NCI-H2029 treated with DMSO at 0.1 percent for 48 hours (cell line): ENCODE data around the gene ACSS1.

Source experiments
- DNase-seq: peaks from one replicate; lab custom pipeline; 2025; lab: John Stamatoyannopoulos, UW

Gene ACSS1

GRCh38 chr20:24971376-24972101 is 86.4 kb downstream of the ACSS1 start:
- DNase-seq: no peak

DNA sequence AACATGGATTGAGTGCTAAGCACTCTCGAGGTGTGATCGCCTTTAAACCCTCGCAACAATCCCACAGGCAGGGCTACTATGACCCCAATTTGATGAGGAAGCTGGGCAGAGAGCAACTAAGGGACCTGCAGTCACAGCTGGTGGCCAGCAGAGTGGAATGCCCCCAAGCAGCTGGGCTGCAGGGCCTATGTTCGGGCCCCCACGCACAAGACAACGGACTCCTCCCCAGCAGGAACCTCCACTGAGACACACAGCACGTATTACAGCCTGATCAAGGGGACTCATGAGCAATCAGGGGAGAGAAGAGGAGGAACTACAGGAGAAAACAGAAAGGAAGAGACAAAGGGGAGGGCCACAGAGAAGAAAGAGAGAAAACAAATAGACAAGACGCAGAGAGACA is 87.2 kb downstream of the ACSS1 start:
- DNase-seq: no peak

DNA sequence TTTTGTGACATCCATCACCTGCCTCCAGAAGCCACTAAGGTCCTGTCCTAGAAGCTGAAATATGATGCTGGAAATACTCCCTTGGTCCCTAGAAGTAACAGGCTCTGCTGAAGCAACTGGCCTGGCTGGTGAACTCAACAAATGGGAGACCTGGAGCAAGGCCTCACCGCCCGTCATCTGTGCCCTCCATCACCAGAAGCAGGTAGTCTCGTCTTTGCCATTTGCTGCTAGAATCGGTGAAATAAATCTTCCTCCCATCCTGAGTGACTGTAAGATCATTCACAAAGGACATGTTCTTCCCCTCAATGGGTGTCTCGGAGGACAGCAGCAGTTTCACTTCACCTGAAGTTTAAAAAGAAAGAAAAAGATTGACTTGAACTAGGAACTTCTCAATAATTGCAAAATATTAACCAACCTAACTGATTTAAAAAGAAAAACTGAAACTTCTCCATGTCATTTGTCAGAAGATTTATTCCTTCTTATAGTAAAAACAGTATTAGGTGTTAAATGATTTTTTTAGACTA is 87.8 kb downstream of the ACSS1 start:
- DNase-seq: no peak

- no peak for DNase-seq
Observed at GRCh38 chr20:24969186-24970029, 88.5 kb downstream of the ACSS1 start.

- DNase-seq: no peak
Observed at GRCh38 chr20:24968278-24968800, 89.6 kb downstream of the ACSS1 start.

- DNase-seq: no peak
Observed at GRCh38 chr20:24966317-24967012, 91.5 kb downstream of the ACSS1 start.

DNA sequence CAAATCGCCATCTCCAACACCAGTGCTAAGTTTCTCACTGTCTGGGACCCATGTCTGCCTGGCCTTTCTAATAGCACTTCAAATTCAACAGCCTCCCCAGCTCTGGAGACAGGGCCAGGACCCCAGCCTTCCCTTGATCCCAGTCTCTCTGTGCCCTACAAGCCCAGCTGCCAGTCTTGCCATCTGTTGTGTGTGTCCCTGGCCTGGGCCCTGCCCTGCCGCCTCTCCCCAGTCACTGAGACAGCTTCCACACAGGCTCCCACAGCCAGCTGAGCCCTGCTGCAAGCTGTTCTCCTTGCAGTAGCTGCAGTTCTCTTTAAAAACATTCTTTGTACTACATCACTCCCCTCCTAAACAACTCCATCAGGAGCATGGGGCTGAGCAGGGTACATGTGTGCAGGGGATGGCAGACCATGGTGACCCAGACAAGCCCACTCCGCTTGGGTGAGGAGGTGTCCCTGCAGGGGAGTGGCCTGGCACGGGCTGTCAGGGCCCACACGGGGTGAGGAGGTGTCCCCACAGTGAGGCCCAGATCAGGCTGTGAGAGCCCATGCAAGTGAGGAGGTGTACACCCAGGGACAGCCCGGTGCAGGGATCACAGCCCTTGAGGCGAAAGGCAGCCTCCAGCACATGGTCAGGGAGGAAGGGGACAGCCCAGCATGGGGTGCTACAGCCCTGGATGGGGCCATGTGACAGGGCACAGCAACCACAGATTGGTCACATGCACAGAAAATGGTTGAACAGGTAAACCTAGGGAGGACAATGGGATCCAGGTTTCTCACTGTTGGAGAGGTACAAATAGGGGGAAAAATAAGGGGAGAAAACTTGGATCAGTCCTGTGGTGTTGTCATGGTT is 92.6 kb downstream of the ACSS1 start:
- DNase-seq: no peak

GRCh38 chr20:24964506-24964840 is 93.5 kb downstream of the ACSS1 start:
- DNase-seq: no peak

DNA sequence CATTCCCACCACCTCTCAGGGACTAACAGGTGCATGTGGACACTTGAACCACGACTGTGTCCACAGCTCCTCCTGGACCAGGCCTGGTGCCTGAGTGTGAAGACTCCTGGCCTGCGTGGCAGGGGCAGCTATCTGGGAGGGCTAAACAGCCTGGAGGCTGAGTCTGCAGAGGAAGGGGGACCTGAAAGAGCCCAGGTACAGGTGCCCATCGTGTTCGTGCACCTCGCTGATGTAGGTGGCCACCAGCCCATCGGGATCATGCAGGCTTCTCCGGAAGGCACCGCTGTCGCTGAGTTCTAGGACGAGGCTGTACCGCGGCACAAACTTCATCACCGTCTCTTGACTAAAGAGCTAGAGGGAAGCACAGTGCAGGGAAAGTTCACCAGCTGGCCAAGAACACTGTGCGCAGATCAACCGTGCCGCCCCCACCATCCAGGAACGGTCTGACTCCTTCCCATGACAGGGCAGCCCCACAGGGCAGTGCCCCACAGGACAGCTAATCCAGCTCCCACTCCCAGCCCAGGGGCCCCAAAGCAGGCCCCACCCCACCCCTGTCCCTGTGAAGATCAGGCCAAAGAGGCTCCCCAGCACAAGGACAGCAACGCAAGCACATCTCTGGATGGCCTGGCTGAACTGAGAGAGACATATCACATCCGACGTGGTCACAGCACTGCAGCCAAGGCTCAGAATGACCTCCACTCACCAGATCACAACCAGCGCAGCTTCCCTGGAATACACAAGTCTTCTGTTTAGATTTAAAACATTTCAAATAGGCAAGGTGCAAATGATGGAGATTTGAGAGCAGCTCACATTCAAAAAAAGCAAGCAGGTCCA is 94.0 kb downstream of the ACSS1 start:
- DNase-seq: no peak

- DNase-seq: no peak
Observed at GRCh38 chr20:24962510-24962909, 95.4 kb downstream of the ACSS1 start.

DNA sequence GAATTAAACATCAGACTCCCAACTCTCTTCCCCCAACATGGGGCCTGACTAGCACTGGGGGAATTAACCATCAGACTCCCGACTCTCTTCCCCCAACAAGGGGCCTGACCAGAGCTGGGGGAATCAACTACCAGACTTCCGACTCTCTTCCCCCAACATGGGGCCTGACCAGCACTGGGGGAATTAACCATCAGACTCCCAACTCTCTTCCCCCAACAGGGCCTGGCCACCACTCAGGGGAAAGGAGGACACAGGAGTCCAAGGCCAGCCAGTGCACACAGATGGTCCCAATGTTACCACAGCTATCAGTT is 95.8 kb downstream of the ACSS1 start:
- no peak for DNase-seq

DNA sequence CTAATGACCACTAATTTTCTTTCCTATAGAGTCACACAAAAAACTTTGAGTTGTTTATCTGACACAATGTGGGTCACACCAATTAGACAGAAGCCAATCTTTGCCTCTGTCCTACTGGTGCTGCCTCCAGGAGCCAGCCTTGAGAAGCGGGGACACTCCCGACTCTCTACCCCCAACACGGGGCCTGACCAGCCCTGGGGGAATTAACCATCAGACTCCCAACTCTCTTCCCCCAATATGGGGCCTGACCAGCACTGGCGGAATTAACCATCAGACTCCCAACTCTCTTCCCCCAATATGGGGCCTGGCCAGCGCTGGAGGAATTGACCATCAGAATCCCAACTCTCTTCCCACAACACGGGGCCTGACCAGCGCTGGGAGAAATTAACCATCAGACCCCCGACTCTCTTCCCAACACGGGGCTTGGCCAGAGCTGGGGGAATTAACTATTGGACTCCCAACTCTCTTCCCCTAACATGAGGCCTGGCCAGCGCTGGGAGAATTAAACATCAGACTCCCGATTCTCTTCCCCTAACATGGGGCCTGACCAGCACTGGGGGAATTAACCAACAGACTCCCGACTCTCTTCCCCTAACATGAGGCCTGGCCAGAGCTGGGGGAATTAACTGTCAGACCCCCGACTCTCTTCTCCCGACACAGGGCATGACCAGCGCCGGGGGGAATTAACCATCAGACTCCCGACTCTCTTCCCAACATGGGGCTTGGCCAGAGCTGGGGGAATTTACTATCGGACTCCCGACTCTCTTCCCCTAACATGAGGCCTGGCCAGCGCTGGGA is 96.4 kb downstream of the ACSS1 start:
- no peak for DNase-seq

DNA sequence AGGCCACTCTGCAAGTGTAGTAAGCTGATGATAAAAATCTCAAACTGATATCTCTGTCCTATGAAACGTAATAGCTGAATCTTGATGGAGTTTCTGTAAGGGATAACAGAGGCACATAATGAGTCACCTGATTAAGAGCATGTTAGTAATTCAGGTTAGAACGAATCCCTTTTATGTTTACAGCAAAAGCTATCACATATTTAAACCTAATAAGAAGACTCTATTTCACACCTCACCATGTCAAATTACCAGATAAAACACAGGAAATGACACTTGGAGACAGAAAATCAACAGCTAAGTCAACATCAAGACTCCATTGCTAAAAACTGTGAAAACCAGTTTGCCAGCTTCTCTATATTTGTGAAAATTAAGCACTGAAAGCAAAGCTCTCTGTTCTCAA is 97.1 kb downstream of the ACSS1 start:
- DNase-seq: no peak

DNA sequence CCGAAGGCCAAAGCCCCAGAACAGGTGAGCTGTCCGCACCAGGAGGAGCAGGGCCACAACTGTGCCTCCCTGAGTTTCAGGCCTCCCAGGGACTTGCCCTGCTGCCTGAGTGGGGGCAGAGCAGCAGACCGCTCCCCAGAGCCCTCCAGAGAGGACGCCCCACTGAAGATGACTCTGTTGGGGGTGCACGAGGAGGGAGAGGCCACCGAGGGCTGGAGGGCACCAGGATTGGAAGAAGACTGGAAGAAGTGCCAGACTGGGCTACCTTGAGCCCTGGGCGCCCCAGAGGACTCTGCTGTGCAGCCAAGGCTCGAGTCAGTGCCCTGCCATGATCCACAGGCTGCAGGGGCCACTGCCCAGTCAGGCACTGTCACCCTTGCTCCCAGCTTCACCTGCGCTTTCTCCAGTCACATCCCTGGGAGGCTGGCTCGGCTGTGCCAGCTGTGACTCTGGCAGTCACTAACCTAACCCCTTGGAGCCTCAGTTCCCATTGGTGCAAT is 97.6 kb downstream of the ACSS1 start:
- DNase-seq: no peak

- DNase-seq: no peak
Observed at GRCh38 chr20:24959591-24960301, 98.2 kb downstream of the ACSS1 start.

DNA sequence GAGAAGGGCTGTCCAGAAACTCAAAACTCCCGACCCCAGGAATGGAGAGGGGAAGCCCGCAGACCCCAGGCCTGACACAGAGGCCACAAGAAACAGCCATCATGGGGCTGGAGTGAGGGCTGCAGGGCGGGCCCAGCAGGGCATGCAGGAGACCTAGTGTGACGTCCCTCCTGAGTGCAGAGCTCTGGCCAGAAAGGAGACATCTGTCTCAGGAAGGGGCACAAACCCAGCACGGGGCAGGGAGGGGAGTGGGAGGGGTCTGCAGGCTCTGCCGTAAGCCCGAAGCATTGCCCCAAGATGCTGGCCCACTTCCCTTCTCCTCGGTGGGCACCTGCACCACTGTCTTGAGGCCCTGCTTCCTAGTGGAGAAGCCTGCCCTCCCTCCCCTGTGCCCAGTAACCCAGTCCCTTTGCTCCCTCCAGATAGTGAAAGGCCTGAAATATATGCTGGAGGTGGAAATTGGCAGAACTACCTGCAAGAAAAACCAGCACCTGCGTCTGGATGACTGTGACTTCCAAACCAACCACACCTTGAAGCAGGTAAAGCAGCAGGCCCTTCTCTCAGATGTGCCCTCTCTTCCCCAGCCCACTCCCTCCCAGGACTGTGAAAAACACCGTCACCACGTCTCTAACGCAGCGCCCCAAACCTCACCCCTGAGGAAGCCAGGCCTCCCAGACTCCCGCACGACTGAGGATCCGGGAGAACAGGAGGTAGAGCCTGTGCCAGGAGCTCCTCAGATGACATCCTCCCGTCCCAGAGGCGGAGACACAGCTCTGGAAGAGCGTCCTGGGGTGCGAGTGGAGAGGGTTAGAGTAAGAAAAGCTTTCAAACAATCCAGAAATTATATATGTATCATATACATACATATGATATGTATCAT is 99.2 kb downstream of the ACSS1 start:
- DNase-seq: no peak

GRCh38 chr20:24957326-24958016 is 100.5 kb downstream of the ACSS1 start:
- DNase-seq: no peak
